Fibroblast of skin of right biceps (primary cell): Measurements from ENCODE around the gene CPN1.
"Not testable (repeated sequence)": the region's sequence is repeated elsewhere in the genome, so short reads cannot be mapped to it uniquely, and the experiment has no call there.

Experiments
- DNase-seq: peaks from one replicate; pipeline ENCODE4 v3.0.0-alpha.2; 2013

The CPN1 gene

DNA sequence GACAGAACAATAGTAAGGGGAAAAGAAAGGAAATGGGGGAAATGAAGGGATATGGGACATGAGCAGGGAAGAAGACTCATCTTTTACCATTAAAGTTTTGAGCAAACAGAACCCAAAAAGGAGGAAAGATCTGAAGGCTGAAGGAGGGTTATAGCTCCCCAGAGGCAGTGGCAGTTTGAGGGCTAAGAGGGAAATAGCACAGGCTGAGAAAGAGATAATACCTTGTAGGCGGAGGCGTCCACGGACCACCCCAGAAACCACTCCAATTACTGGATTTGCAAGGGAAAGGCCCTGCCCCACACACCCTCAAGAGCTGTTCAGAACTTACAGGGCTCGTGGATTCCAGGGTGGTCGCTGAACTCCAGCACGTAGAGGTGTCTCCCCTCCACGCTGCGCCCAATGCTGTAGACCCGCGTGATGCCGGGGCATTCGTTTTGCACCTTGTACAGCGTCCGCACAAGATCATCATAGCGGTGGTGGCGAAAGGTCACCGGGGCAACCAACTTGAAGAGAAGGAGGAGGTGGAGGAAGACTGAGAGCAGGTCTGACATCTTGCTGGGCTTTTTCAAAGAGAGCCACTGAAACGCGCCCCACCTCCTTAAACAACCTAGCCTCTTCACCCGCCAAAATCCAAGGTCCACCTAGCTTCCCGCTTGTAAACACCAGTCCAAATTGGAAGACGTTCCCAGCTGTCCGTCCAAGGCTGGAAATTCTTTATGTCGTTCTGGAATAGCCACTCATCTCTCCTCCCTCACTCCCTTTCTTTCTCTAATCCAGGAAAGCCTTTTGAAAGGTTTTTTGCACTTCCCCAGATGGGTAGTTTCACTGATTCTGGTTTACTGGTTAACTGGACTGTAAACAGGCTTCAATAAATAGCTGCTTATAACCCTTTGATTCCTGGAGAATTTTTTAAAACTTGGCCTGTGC lies at the start of gene CPN1:
Gene CPN1 (minus strand): TSS at position 795 of the 927 bp plus-strand sequence. CDS start 244 bp downstream, at position 551.
- no peak for DNase-seq

- DNase-seq: no peak
Measured at GRCh38 chr10:100130831-100131230, 49.2 kb upstream of the CPN1 start.

- DNase-seq: no peak
Measured at GRCh38 chr10:100129424-100129823, 47.8 kb upstream of the CPN1 start.

DNA sequence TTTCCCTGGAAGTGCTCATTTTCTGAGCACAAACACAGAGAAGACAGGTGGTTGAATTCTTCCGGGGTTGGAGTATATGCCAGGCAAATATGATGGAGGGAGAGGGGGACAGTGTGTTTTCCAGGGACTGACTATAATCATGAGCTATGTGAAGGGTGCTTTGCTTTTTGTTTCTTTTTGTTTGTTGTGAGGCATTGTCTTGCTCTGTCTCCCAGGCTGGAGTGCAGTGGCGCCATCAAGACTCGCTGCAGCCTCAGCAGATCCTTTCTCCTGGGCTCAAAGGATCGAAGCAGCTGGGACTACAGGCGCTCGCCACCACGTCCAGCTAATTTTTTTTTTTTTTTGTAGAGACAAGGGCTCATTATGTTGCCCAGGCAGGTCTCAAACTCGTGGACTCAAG lies 47.3 kb upstream of the CPN1 start:
- DNase-seq: no peak

- DNase-seq: not testable (repeated sequence)
Measured at GRCh38 chr10:100125335-100125734, 43.7 kb upstream of the CPN1 start.

DNA sequence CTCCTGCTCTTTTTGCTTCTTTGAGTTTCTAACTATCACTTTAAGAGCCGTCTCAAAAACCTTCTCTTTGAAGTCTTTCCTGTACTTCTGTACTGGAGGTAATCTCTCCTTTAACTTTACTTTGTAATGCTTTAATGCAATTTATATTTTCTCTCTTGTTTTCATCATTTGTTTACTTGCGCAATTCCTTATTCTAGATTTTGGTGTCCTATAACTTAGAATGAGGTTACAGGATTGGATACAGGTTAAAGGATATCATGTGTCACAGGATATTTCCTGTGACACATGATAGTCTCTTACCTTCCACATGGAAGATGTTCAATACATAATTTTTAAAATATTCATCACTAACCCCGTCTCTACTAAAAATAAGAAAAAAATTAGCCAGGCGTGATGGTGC lies 42.4 kb upstream of the CPN1 start:
- no peak for DNase-seq

DNA sequence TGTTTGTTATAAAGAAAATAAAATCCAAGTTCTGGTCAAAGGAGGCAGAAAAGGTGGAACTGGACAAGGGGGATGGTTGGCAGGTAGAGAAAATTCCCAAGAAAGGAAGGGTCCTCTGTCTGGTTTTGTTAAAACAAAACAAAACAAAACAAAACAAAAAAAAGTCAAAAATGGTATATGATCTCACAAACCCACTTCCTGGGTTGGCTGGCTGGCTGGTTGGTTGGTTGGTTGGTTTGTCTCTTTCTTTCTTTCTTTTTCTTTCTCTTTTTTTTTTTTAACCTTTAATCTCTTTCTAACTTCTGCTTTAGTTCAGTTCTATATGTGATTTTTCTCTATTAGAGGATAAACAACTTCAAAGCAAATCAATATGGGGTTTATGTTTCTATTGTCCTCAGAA lies 41.1 kb upstream of the CPN1 start:
- no peak for DNase-seq

DNA sequence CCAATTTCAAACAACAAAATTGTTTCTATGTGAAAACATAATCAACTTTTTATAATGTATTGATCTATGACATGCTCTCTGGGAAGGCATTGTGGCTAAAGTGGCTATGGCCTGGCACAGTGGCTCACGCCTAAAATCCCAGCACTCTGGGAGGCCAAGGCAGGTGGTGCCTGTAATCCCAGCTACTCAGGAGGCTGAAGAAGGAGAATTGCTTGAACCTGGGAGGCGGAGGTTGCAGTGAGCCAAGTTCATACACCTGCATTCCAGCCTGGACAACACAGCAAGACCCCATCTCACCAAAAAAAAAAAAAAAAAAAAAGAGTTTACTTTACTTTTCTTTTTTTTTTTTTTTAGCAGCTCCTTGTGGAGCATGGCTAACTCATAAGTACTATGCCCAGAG lies 38.9 kb upstream of the CPN1 start:
- no peak for DNase-seq

DNA sequence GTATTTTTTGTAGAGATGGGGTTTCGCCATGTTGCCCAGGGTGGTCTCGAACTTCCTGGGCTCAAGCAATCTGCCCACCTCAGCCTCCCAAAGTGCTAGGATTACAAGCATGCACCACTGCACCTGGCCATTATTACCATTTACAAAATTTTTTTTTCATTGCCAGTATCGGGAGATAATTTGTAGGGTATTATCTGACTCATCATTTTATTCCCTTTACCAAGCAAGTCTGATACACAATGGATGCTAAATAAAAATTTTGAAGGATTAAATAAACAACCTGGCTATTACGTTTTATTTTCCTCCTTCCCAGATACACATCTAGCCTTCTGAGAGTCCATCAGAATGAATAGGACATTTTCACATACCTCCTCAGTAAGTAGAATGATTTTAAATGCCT lies 38.1 kb upstream of the CPN1 start:
- DNase-seq: no peak

GRCh38 chr10:100114976-100115770 lies 33.5 kb upstream of the CPN1 start:
- DNase-seq: no peak

DNA sequence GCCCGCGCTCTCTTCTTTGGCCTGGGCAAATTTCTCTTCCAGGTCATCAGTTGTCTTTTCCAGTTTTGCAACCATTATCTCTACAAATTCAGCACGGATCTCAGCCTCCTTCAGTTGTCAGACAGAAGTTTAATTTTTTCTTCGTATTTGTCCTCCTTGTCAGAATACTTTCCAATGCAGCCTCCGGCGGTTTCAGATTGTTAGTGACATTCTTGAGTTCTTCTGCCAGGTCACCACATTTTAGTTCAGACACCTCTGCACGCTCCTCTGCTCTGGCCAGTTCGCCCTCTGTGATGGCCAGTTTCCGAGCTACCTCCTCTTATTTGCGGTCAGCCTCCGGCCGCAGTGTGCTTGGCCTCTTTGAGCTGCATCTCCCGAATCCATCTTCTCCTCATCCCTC lies 32.8 kb upstream of the CPN1 start:
- no peak for DNase-seq

DNA sequence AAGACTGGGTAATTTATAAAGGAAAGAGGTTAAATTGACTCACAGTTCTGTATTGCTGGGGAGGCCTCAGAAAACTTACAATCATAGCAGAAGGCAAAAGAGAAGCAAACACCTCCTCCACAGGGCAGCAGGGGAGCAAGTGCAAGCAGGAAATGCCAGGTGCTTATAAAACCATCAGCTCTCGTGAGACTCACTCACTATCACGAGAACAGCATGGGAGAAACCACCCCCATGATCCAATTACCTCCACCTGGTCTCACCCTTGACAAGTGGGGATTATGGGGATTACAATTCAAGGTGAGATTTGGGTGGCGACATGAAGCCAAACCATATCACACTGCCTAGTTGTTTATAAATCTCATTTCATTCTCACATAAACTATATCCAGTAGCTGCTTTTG lies 28.0 kb upstream of the CPN1 start:
- DNase-seq: no peak

DNA sequence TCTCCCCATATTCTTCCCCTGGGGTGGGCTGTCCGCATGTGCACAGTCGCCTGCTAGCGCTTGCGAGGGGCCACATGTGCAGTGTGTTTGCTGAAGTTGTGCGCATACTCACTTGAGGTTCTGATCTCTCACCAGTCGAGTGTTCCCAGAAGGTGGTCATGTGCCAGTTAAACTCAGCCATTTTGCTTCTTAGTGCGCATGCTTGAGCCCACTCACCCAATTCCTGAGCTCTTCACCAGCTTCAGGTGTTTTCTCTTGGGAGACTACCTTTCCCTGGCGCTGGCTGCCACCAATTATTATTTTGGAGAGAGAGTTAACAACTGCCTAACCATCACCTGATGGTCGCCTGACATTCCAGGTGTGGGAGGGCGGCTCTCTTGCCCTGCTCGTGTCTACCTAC lies 25.2 kb upstream of the CPN1 start:
- no peak for DNase-seq

DNA sequence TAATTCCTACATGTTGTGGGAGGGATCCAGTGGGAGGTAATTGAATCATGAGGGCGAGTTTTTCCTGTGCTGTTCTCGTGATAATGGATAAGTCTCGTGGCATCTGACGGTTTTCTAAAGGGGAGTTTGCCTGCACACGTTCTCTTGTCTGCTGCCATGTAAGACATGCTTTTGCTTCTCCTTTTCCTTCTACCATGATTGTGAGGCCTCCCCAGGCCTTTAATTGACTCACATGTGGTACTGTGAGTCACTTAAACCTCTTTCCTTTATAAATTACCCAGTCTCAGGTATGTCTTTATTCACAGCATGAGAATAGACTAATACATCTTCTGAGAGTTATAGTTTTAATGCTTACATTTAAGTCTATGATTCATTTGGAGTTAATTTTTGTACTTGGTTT lies 22.6 kb upstream of the CPN1 start:
- no peak for DNase-seq

DNA sequence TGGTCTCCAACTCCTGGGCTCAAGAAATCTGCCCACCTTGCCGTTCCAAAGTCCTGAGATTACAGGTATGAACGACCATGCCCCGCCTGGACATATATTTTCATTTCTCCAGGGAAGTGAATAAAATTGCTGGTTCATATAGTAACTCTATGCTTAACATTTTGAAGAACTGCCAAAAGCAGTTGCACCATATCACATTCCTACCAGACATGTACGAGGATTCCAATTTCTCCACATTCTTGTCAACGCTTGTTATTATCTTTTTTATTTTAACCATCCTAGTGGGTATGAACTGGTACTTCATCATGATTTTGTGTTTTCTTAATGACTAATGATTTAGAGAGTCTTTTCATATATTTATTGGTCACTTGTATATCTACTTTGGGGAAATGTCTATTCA lies 21.9 kb upstream of the CPN1 start:
- peak; percentile 44 for DNase-seq

- DNase-seq: no peak
Measured at GRCh38 chr10:100101192-100102076, 19.8 kb upstream of the CPN1 start.

DNA sequence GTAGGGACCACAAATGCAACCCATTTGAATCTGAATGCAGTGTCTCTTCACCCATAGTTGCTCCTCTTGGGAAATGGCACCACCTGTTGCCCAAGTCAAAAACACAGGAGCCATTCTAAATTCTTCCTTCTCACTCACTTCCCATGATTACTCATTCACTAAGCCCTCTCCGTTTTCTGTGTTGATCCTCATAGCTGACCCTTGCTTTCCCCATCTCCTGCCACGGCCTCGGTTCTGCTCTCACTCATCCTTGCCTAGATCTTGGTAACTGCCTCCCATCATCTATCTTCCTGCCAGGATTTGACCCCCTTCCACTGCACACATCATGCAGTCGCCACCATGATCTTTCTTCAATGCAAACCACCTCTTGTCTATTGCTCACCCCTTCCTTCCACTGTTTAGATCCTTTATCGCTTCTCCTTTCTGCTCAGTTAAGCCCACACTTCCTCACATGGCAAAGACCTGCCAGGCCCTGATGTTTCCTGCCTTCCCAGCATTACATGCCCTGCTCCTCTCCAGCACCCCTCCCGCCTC lies 19.0 kb upstream of the CPN1 start:
- DNase-seq: peak; percentile 7

- DNase-seq: no peak
Measured at GRCh38 chr10:100089241-100089640, 7.6 kb upstream of the CPN1 start.

DNA sequence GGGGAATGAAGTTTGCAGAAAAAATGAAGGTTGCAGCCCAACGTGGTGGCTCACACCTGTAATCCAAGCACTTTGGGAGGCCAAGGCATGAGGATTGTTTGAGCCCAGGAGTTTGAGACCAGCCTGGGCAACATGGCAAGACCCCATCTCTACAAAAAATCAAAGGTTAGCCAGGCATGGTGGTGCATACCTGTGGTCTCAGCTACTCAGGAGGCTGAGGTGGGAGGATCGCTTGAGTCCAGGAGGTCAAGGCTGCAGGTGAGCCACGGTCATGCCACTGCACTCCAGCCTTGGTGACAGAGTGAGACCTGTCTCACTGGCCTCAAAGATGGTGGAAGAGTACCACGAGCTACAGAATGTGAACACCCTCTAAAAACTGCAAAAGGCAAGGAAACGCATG lies 5.0 kb upstream of the CPN1 start:
- DNase-seq: not testable (repeated sequence)

DNA sequence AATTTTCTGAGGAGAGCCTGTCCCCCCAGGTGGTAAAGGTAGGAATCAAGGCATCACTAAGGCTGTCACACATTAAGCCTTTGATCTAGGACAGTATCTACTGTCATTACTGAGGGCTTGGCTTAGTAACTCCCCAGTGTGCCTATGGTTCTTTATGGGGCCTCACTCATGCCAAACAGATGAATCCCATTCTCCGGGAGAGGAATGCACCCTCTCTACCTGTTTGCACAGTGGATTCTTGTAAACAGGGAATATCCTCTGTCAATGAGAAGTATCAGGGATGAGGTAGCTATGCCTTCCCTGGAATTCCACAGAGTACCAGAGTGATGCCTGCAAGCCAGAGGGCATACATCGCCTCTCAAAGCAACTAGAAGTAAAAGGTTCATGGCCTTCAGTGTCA lies 3.9 kb upstream of the CPN1 start:
- no peak for DNase-seq

- DNase-seq: no peak
Measured at GRCh38 chr10:100083623-100084022, 2.0 kb upstream of the CPN1 start.

DNA sequence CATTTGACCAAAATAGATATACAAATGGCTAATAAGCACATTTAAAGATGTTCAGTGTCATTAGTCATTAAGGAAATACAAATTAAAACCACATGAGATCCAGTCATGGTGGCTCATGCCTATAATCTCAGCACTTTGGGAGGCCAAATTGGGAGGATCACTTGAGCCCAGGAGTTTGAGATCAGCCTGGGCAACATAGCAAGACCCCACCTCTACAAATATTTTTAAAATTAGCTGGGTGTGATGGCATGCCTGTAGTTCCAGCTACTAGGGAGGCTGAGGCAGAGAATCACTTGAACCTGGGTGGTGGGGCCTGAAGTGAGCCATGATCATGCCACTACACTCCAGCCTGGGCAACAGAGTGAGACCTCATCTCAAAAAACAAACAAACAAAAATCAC lies 607 bp upstream of the CPN1 start:
- not testable (repeated sequence) for DNase-seq

DNA sequence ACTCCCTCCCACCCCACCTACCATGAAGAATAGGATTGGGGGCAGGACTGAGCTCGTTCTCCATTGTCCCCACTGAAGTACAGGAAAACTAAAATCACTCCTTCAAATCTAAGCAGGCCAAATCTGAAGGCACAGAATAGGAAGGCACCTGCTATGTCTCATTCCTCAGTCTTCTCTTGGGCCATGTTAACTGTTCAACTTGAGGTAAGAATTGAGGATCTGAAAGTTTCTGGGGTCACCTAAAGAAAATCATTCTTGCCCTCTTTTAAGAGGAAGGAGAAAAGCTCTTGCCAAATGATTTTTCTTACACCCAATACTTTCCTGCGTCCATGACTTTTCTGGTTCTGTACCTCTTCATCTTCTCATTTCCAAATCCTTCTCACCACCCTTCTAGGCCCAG lies 4.9 kb downstream of the CPN1 start:
- DNase-seq: no peak
